ENCODE measurements around the gene PAPPA2.

DNA sequence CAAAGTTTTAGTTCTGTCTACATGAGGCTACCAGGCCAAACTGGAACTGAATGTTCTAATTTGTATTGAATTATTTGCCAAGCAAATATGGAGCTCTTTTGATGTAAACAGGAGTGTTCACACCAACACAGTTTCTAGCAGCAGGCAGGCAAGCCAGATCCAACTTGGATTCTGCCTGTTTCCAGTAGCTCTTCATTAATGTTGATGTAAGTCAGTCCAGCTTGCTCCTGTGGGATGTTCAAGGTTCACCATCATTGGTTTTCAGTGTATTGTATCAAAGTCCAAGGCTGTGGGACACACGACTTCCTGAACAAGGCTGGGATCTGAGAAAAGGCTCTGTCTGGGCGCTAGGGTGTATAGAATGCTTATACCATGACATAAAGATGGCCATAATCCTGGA lies 68.1 kb downstream of the PAPPA2 start:
- TF ChIP-seq, protein P1, sequence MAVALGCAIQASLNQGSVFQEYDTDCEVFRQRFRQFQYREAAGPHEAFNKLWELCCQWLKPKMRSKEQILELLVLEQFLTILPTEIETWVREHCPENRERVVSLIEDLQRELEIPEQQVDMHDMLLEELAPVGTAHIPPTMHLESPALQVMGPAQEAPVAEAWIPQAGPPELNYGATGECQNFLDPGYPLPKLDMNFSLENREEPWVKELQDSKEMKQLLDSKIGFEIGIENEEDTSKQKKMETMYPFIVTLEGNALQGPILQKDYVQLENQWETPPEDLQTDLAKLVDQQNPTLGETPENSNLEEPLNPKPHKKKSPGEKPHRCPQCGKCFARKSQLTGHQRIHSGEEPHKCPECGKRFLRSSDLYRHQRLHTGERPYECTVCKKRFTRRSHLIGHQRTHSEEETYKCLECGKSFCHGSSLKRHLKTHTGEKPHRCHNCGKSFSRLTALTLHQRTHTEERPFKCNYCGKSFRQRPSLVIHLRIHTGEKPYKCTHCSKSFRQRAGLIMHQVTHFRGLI (tag by site-specific recombination; IDR thresholded peaks at IDR 0.05), result no peak
- TF ChIP-seq, protein P2, sequence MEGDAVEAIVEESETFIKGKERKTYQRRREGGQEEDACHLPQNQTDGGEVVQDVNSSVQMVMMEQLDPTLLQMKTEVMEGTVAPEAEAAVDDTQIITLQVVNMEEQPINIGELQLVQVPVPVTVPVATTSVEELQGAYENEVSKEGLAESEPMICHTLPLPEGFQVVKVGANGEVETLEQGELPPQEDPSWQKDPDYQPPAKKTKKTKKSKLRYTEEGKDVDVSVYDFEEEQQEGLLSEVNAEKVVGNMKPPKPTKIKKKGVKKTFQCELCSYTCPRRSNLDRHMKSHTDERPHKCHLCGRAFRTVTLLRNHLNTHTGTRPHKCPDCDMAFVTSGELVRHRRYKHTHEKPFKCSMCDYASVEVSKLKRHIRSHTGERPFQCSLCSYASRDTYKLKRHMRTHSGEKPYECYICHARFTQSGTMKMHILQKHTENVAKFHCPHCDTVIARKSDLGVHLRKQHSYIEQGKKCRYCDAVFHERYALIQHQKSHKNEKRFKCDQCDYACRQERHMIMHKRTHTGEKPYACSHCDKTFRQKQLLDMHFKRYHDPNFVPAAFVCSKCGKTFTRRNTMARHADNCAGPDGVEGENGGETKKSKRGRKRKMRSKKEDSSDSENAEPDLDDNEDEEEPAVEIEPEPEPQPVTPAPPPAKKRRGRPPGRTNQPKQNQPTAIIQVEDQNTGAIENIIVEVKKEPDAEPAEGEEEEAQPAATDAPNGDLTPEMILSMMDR (tag by site-specific recombination; IDR thresholded peaks at IDR 0.05), result no peak
- TF ChIP-seq ZNF274 (IDR thresholded peaks at IDR 0.05; ENCODE audit: low read length), result no peak
- no peak for TF ChIP-seq ZNF274 (tag by site-specific recombination; IDR thresholded peaks at IDR 0.05; ENCODE audit: borderline replicate concordance)
- TF ChIP-seq, protein P3, sequence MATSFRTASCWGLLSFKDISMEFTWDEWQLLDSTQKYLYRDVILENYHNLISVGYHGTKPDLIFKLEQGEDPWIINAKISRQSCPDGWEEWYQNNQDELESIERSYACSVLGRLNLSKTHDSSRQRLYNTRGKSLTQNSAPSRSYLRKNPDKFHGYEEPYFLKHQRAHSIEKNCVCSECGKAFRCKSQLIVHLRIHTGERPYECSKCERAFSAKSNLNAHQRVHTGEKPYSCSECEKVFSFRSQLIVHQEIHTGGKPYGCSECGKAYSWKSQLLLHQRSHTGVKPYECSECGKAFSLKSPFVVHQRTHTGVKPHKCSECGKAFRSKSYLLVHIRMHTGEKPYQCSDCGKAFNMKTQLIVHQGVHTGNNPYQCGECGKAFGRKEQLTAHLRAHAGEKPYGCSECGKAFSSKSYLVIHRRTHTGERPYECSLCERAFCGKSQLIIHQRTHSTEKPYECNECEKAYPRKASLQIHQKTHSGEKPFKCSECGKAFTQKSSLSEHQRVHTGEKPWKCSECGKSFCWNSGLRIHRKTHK (tag by site-specific recombination; IDR thresholded peaks at IDR 0.05), result no peak
- TF ChIP-seq RBAK (tag by site-specific recombination; IDR thresholded peaks at IDR 0.05), result no peak
- TF ChIP-seq, protein P4, sequence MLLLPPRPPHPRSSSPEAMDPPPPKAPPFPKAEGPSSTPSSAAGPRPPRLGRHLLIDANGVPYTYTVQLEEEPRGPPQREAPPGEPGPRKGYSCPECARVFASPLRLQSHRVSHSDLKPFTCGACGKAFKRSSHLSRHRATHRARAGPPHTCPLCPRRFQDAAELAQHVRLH (tag by site-specific recombination; IDR thresholded peaks at IDR 0.05), result no peak
- TF ChIP-seq ZSCAN30 (tag by site-specific recombination; IDR thresholded peaks at IDR 0.05), result no peak
- no peak for TF ChIP-seq ZNF140 (tag by site-specific recombination; IDR thresholded peaks at IDR 0.05)
- no peak for TF ChIP-seq SETDB1 (IDR thresholded peaks at IDR 0.05; ENCODE audit: insufficient read length, low read length)
- no peak for TF ChIP-seq ZNF629 (tag by site-specific recombination; IDR thresholded peaks at IDR 0.05)
- no peak for TF ChIP-seq ZNF19 (tag by site-specific recombination; IDR thresholded peaks at IDR 0.05; ENCODE audit: low read depth)
- TF ChIP-seq ZBTB8A (tag by site-specific recombination; IDR thresholded peaks at IDR 0.05), result no peak
- TF ChIP-seq, protein P5, sequence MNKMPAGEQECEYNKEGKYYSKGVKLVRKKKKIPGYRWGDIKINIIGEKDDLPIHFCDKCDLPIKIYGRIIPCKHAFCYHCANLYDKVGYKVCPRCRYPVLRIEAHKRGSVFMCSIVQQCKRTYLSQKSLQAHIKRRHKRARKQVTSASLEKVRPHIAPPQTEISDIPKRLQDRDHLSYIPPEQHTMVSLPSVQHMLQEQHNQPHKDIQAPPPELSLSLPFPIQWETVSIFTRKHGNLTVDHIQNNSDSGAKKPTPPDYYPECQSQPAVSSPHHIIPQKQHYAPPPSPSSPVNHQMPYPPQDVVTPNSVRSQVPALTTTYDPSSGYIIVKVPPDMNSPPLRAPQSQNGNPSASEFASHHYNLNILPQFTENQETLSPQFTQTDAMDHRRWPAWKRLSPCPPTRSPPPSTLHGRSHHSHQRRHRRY (tag by site-specific recombination; IDR thresholded peaks at IDR 0.05), result no peak
- no peak for TF ChIP-seq HOXA7 (CRISPR knock-in tag; IDR thresholded peaks at IDR 0.05; ENCODE audit: borderline replicate concordance)
